ENCODE data around the gene PSAT1.

The PSAT1 gene

GRCh38 chr9:78319197-78320029 lies 22.5 kb downstream of the PSAT1 start:
- no peak for DNase-seq

- no peak for DNase-seq
These were observed 23.2 kb downstream of the PSAT1 start for GRCh38 chr9:78320030-78320693.

GRCh38 chr9:78320875-78321496 lies 24.1 kb downstream of the PSAT1 start:
- no peak for DNase-seq

DNA sequence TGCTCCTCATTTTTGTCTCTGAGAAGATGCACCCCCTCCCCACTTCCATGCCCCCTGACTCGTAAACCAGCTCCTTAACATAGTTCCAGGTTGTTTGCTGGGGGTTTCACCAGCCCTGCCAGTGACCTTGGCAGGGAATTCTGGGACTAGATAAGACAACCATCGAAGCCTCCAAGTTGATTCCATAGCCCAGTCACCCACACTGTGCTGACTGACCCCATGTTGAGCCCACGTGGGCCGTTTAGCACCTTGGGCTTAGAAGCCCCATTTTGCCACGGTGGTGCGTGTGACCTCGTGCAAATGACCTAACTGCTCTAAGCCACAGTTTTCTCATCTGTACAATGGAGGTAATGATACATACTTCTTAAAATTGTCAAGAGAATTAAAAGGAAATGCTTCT lies 24.6 kb downstream of the PSAT1 start:
- no peak for DNase-seq

DNA sequence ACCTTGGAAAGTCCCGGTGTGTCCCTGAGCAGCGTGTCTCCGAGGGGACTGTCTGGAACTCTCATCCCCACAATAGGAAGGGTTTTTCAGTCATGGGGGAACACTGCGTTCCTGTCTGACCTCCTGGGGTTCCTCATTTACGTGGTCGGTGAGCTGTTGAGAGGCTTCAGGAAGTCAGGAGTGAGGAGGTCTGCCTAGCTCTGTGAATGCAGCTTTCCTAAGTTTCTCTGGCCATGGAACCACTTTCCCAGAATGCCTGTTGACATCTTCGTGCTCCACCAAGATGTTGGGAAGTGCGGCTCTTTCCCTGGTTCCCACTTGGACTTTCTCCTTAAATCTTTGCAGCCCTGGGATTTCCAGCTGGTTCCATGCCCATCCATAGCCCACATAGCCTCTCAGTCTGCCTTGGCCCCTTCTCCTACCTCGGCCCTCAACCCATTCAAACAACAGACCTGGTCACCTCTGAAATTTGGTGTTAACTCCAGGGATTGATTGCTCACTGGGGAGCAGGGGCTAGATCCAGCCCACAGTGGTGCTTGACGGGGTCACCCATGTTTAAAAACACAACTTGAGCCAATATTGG lies 27.2 kb downstream of the PSAT1 start:
- DNase-seq: no peak

DNA sequence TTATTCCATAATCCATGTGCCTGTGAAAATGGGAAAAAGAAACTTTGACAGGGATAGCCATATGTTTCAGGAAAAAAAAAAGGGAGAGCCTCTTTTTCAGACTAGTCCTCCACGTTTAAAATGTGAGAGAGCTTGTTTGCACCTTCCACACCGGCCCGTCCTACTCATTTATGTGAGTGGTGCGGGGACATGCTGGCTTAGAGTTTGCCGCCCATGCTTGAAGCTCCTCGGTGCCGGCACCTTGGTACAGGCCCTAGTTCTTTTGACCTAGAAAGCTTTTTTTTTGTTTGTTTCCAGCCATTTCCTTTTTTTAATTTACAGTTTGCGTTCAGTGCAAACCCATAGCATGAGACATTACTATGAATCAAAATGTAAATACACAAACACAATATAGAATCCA lies 27.8 kb downstream of the PSAT1 start:
- no peak for DNase-seq

DNA sequence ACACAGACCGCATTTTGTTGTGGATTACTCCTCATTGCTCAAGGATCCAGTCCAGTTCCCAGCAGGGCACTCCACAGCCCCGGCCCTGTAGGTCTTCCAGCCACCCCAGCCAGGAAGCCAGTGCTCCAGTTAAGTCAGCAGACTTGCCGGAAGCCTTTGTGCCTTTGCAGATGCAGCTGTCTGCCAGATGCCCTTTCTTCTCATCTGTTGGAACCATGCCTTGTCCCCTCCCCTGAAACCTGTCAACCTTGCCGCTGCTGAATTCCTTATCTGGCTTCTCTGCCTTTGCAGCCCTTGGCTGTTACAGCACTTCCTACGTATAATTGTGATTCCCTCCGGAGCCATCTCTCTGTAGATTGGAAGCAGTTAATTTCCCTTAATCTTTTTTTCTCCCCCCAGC lies 28.4 kb downstream of the PSAT1 start:
- peak; percentile 37 for DNase-seq

DNA sequence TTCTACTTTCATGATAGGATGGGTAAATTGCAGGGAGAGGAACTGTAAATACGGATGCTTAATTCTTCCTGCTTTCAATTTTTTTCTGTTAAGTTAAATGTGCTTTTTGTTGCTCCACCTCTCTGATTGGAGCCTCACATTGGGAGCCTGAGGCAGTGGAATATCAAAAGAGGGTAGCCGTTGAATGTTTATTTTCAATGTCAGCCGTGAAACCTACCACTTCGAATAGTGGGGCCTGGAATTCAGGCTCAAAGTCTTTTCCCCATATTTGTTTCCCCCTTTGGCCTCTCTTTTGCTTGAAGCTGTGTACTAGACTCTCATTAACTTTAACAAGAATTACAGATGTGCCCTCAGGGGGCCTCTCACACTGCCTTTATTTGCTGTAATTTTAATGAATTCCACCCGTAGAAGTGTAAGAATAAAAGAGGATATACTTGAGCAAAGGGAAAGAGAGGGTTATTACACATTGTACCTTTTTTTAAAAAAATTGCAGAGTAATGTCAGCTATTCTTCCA lies 29.0 kb downstream of the PSAT1 start:
- no peak for DNase-seq

GRCh38 chr9:78326564-78326963 lies 29.6 kb downstream of the PSAT1 start:
- DNase-seq: no peak

DNA sequence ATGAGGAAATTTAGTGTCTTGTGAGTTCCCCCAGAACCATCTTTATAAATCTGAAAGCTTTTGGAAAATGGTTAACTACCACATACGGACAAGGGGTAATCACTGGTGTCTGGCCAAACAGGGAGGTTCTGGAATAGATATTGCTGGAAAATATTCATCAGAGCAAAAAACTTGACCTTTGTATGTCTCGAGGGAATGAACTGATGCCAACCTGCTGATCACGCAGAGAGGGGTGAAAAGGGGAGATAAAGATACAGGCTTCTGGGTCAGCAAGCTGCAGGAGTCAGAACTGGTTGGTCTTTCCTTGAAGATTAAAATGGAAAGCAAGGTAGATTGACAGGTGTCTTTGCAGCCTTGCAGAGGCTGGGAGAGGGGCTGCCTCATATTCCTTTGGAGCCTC lies 35.5 kb downstream of the PSAT1 start:
- no peak for DNase-seq

GRCh38 chr9:78348848-78349247 lies 51.9 kb downstream of the PSAT1 start:
- DNase-seq: no peak

GRCh38 chr9:78351816-78352215 lies 54.9 kb downstream of the PSAT1 start:
- DNase-seq: no peak

DNA sequence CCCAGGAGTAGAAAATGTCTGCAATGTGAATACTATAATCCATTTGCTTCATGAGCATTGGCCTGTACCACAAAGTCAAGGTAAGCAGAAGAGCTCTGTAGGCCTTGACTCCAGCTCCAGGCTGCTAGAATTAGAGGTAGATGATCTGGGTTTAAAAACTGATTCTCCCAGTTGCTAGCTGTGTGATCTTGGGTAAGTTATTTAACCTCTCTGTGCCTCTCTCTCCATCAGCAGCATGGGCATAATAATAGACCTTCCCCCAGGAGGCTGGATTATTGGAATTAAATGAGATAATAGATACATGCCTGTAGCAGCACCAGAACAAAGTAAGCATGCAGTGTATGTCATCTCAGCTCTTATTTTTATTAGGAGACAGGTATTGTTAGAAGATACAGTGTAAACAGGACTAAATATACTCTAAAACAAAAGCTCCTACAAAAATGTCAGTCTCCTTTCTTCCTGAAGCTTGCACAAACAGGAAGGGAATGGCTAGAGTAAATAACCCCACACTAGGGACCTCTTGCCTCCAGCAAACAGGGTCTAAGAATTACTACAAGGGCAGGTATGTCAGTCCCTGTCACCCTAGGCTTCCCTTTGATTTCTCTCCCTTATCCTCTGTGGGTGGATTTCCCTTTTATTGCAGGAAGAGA lies 57.5 kb downstream of the PSAT1 start:
- DNase-seq: no peak

DNA sequence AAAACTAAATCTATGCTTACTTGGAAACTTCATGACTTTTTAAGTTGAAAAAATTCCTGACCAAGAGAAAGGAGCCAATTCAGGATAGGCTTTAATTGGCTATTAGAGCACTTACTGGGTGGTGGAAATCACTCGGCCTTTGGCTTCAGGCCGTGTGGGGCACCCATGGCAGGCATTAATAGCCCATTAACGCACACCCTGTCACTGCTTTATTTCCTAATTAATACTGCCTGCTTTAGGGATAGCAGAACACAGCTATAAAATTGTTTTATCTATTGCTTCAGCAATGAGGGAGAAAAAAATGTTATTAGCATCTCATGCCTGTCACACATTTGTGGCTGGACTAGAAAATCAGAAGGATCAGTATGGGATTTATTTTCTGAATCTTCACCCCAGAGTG lies 58.1 kb downstream of the PSAT1 start:
- DNase-seq: no peak

DNA sequence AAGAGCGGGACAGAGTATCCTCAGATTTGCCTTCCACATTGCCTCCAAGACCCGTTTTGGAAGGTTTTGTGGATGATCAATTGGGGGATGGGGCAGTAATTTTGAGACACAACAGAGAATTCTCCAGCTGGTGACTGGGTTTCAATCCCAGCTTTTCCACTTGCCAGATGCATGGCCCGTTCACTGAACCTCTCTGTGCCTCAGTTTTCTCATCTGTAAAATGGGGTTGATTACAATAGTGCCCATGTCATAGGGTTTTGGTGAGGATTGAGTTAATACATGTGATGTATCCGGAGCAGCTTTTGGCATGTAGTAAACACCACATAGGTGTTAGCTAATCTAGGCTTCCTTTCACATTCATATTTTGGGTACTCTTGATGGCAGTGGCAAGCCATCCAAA lies 59.7 kb downstream of the PSAT1 start:
- no peak for DNase-seq

DNA sequence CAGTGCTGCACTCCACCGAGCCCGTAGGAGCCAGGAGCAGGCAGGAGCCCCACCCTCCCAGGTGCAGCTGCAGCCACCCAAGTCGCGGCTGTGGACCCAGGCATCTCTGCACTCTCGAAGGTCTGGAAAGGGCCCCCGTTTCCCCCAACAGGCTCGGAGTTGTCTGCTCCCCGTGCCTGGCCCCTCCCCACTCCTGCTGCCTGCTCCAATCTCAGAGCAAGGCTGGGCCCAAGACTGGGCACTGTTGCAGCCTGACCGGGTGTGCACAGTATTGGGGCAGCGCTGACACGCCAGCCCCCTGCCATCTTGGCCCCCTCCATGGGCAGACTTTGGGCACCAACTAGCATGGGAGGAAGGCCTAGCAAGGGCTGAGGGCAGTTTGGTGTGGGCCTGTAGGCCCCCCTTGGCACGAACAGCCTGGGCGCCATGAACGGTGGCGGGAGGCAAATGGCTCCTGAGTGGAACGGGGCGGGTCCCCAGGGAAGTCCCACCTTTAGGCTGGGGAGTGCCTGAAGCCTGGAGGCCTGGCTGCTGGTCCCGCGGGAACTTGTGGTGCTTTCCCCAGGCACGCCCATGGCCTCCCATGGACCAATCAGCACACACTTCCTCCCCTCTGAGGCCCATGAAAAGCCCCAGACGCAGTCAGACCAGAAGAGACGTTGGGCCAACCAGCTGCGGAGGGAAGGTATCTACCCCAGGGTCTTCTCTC lies 60.4 kb downstream of the PSAT1 start:
- DNase-seq: no peak

DNA sequence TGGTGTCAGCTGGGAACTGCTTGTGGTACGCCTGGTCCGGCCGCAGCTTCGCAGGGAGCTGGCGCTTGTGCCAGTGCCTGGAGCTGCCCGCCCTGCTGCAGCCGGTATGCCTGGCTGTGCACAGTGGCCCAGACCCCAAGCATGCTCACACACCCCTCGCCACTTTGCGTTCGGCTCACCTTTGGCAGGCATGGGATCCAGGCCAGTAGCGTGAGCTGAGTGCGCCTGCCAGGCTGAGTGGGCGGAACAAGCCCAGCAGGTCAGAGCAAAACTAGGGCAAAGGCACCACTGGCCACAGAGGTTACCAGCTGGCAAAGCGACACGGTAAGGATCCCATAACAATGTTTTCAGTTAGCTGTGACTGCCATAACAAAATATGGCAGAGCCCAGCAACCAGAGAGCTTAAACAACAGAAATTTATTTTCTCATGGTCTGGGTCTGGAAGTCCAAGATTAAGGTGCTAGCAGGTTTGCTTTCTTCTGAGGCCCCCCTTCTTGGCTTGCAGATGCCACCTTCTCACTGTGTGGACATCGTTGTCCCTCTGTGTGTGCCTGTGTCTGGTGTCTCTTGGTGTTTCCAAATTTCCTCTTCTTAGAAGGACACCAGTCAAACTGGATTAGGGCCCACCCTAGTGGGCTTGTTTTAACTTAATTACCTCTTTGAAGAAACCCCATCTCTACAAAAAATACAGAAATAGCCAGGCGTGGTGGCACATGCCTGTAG lies 61.6 kb downstream of the PSAT1 start:
- no peak for DNase-seq

DNA sequence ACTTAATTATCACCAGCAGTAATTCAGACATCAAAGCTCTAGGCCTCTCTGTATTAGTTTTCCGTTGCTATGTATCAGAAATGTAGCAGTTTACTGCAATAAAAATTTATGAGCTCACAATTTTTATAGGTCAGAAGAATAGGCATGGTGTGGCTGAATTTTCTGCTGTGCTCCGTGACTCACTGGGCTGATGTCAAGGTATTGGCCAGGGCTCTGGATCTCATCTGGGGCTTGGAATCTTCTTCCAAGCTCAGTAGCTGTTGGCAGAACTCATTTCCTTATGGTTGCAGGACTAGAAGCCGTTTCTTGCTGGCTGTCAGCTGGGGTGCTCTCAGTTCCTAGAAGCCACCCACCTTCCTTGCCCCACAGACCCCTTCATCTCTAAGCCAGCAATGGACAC lies 66.3 kb downstream of the PSAT1 start:
- peak; percentile 24 for DNase-seq

DNA sequence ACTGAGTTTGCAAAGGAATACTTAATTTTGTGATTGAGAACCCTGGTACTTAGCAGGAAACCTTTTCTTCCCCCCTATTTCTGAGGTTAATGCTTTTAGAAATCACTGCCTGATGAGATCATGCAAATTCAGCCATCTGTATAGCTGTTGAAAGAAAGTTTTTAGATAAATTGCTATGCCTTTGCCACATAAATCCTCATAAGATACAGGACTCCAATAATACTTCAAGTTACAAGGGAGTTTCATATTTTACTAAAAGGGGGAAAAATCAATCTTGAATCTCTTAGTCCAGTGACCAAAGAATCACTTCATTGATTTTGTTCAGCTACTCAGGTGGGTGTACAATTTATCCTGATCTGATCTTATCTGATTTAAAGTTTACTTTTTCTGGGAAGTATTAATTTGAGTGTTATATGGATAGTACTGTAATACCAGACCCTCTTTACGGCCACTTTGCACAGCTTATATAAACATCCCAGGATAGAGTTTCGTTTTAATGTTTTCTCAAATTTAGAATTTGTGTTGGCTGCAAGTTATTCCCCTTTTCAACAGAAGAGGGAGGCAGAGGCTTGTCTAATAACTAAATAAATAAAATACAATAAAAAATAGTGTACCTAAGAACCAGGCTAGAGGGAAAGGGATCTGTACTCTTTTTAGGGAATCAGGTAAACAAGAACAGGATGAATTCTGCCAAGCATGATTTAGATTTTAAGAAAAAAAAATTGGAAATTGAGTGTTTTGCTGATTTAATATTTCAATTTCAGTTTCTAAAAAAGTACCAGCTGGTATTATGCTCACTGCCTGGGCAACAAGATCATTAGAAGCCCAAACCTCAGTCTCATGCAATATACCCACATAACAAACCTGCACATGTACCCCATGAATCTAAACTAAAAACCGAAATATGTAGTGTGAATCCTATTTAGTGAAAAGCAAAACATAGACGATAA lies 69.1 kb downstream of the PSAT1 start:
- DNase-seq: peak; percentile 23

DNA sequence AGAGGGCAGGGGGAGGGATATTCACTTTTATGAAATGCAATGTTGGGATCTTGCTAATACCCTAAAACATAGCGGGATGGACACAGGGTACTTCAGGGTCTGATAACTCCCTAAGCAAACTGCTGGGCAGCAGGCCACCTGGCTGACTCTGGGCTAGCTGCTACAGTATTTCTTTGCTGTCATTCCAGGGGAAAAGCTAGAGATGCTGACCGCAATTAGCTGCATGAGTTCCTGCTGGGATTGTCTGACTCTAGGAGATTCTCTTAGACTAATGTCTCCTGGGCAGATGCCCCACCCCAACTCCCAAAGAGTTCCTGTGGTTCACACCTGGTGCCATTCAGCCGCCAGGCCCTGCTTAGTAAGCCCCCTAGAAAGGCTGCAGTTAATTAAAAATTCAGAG lies 69.9 kb downstream of the PSAT1 start:
- no peak for DNase-seq

Measured in fibroblast of skin of scalp (primary cell).